ENCODE results near the gene VWF.

GRCh38 chr12:6135071-6135470 is 10.6 kb upstream of the VWF start:
- TF ChIP-seq POLR2A (IDR thresholded peaks at IDR 0.05; ENCODE audit: extremely low read depth, insufficient read length) (no peak), MYC (IDR thresholded peaks at IDR 0.05; ENCODE audit: low read depth, low read length) (no peak)
- TF ChIP-seq, protein P1, sequence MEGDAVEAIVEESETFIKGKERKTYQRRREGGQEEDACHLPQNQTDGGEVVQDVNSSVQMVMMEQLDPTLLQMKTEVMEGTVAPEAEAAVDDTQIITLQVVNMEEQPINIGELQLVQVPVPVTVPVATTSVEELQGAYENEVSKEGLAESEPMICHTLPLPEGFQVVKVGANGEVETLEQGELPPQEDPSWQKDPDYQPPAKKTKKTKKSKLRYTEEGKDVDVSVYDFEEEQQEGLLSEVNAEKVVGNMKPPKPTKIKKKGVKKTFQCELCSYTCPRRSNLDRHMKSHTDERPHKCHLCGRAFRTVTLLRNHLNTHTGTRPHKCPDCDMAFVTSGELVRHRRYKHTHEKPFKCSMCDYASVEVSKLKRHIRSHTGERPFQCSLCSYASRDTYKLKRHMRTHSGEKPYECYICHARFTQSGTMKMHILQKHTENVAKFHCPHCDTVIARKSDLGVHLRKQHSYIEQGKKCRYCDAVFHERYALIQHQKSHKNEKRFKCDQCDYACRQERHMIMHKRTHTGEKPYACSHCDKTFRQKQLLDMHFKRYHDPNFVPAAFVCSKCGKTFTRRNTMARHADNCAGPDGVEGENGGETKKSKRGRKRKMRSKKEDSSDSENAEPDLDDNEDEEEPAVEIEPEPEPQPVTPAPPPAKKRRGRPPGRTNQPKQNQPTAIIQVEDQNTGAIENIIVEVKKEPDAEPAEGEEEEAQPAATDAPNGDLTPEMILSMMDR (IDR thresholded peaks at IDR 0.05; ENCODE audit: low read depth, low read length): no peak
- TF ChIP-seq, protein P2, sequence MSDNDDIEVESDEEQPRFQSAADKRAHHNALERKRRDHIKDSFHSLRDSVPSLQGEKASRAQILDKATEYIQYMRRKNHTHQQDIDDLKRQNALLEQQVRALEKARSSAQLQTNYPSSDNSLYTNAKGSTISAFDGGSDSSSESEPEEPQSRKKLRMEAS (IDR thresholded peaks at IDR 0.05; ENCODE audit: low read depth, low read length): no peak

All from NB4 (cell line).